ENCODE measurements around the gene URI1. TPM values are rescaled to one million over a fixed set of nuclear protein-coding genes. Genes with fewer than 3 reads are reported as not detected.

URI1 gene
- total RNA-seq, 1 experiment from 2014 or later = 31.0 TPM

DNA sequence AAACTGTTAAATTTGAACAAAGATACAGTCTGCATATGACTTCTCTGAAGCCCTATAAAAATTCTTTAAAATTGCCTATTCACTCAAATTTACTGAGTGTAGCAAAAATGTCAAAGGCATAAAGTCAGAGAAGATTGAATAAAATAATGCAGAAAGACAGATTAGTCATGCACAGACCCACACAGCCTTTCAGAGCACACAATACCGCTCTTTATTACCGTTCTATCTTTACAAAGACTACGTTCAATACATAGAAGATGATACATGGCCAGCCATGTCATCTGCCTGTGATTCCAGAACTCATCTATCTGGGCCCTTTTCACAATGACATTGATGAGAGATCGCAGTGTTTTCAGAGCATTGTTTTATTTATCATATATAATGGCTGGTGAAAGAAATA, 107.2 kb downstream of the URI1 start:
- TF ChIP-seq EZH2 (IDR thresholded peaks at IDR 0.05; ENCODE audit: low read length, unreplicated experiment) = no peak
- TF ChIP-seq EZH2phosphoT487 (IDR thresholded peaks at IDR 0.05; ENCODE audit: borderline replicate concordance, low read length) = no peak
- TF ChIP-seq, protein P1, sequence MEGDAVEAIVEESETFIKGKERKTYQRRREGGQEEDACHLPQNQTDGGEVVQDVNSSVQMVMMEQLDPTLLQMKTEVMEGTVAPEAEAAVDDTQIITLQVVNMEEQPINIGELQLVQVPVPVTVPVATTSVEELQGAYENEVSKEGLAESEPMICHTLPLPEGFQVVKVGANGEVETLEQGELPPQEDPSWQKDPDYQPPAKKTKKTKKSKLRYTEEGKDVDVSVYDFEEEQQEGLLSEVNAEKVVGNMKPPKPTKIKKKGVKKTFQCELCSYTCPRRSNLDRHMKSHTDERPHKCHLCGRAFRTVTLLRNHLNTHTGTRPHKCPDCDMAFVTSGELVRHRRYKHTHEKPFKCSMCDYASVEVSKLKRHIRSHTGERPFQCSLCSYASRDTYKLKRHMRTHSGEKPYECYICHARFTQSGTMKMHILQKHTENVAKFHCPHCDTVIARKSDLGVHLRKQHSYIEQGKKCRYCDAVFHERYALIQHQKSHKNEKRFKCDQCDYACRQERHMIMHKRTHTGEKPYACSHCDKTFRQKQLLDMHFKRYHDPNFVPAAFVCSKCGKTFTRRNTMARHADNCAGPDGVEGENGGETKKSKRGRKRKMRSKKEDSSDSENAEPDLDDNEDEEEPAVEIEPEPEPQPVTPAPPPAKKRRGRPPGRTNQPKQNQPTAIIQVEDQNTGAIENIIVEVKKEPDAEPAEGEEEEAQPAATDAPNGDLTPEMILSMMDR (conservative IDR thresholded peaks at IDR 0.05; ENCODE audit: low read depth, low read length) = no peak
- H3K79me2 ChIP-seq (ENCODE audit: low read length) = no peaks in the 10 kb centered on the region
- H3K27ac ChIP-seq (ENCODE audit: low read length) = no peak overlapping the region
- H3K9me3 ChIP-seq (ENCODE audit: low read length) = no peaks in the 10 kb centered on the region
- no peak overlapping the region for H3K4me3 ChIP-seq (ENCODE audit: low read length)
- no peak overlapping the region for H3K4me2 ChIP-seq (ENCODE audit: low read length)
- ATAC-seq (no peak), DNase-seq (no peak)
- H3K4me1 ChIP-seq (ENCODE audit: insufficient read depth, low read length) = no peaks in the 10 kb centered on the region
- intact Hi-C loops (cut with micrococcal nuclease) = loop anchor here (5.0 kb wide), 1 partner anchor 603 kb away; no protein-coding TSS in a partner anchor
- H2AFZ ChIP-seq (ENCODE audit: low read length) = no peak overlapping the region
- no peaks in the 10 kb centered on the region for H3K9me2 ChIP-seq (replicated peaks; ENCODE audit: low read length)
- no peaks in the 10 kb centered on the region for H4K20me1 ChIP-seq (ENCODE audit: low read length)
- no peaks in the 10 kb centered on the region for H3K27me3 ChIP-seq (ENCODE audit: low read length)
- no peaks in the 10 kb centered on the region for H3F3A ChIP-seq (ENCODE audit: low read length, unreplicated experiment)
- ChIA-PET CTCF (no interaction called here), POLR2A (ENCODE audit: unreplicated experiment) (no interaction called here)
- H3K9ac ChIP-seq (ENCODE audit: low read length) = no peak overlapping the region
- BruUV-seq (replicated peaks) = no TSS peak
- no peaks in the 10 kb centered on the region for H3K36me3 ChIP-seq (ENCODE audit: low read depth, low read length)

DNA sequence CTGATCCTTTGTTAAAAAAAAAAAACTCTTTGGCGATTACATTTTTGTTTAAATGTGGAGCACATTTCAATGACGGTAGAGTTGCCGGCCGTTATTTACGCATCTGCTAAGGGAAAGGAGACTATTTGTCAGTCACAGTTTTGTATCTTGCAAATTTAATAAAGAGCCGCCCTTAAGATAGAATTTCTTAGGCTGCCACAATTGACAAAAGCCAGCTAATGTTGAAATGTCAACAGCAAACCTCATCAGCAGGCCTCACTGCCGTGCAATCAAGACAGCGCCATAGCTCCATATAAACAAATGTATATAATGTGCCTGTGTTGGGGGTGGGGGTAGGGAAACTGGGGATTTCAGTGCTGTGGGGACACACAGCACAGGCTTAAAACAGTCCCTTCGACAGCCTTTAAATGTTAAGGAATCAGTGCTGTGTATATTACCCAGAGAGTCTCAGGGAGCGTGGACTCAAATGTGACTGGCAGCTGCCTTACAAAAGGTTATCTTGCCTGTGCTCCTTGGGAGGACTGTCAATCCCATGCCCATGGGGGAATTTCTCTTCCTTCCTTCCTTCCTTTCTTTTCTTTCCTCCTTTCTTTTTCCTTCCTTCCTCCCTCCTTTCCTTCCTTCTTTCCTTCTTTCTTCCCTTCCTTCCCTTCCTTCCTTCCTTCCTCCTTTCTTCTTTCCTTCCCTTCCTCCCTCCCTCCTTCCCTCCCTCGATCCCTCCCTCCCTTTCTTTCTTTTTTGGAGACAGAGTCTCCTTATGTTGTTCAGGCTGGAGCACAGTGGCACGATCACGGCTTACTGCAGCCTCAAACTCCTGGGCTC, 108.0 kb downstream of the URI1 start:
- intact Hi-C loops (cut with micrococcal nuclease) = loop anchor here (5.0 kb wide), 1 partner anchor 602 kb away; no protein-coding TSS in a partner anchor
- Histone ChIP-seq H3K79me2 (ENCODE audit: low read length) (no peaks in the 10 kb centered on the region), H3K27me3 (ENCODE audit: low read length) (no peaks in the 10 kb centered on the region), H3K9me2 (replicated peaks; ENCODE audit: low read length) (no peaks in the 10 kb centered on the region), H2AFZ (ENCODE audit: low read length) (no peak overlapping the region), H3F3A (ENCODE audit: low read length, unreplicated experiment) (no peaks in the 10 kb centered on the region), H3K4me1 (ENCODE audit: insufficient read depth, low read length) (no peaks in the 10 kb centered on the region), H3K4me3 (ENCODE audit: low read length) (no peak overlapping the region), H3K4me2 (ENCODE audit: low read length) (no peak overlapping the region), H3K36me3 (ENCODE audit: low read depth, low read length) (no peaks in the 10 kb centered on the region), H4K20me1 (ENCODE audit: low read length) (no peaks in the 10 kb centered on the region), H3K9me3 (ENCODE audit: low read length) (no peaks in the 10 kb centered on the region), H3K27ac (ENCODE audit: low read length) (no peak overlapping the region), H3K9ac (ENCODE audit: low read length) (no peak overlapping the region)
- BruUV-seq (replicated peaks) = no TSS peak
- ChIA-PET POLR2A (ENCODE audit: unreplicated experiment) (no interaction called here), CTCF (no interaction called here)
- TF ChIP-seq, protein P1 (conservative IDR thresholded peaks at IDR 0.05; ENCODE audit: low read depth, low read length) = no peak
- TF ChIP-seq EZH2phosphoT487 (IDR thresholded peaks at IDR 0.05; ENCODE audit: borderline replicate concordance, low read length) = no peak
- TF ChIP-seq EZH2 (IDR thresholded peaks at IDR 0.05; ENCODE audit: low read length, unreplicated experiment) = no peak
- DNase-seq = no peak
- no peak for ATAC-seq
